PC-9 (cell line): ENCODE results near the gene MTRFR. TPM values are rescaled to one million over a fixed set of nuclear protein-coding genes. Genes with fewer than 3 reads are reported as not detected.

ENCODE experiments used
- BruUV-seq: library from RNA; stranded (reverse); fragments of 400-500 nt; replicated peaks from 2 replicates; lab custom pipeline; 2021; lab: Mats Ljungman, UMichigan
- CTCF ChIA-PET: fragments of 300-600 bp; sonication (Branson Sonifier 250); formaldehyde crosslinking; loops from one replicate; lab custom pipeline; 2022; ENCODE audit warnings: antibody characterized with exemption; lab: Charles Lee
- POLR2A ChIA-PET: fragments of 300-600 bp; sonication (Branson Sonifier 250); formaldehyde crosslinking; loops from one replicate; lab custom pipeline; 2022; ENCODE audit warnings: antibody characterized with exemption; ENCODE audit not compliant: unreplicated experiment; lab: Charles Lee
- DNase-seq, 2 experiments: peaks; one replicate each; pipeline versions ENCODE4 v3.0.0 to v3.0.0-alpha.2; 2015 to 2022; ENCODE audit warnings: mixed read lengths in 1 of 2
- H2AFZ ChIP-seq: fragments of 200-600 bp; sonication (generic); 2 replicates; pipeline ENCODE4 v1.8.1; 2017; ENCODE audit warnings: antibody characterized with exemption
- H3F3A ChIP-seq: fragments of 200-600 bp; sonication (generic); 2 replicates; pipeline ENCODE4 v1.8.1; 2017; ENCODE audit warnings: antibody characterized with exemption, mild to moderate bottlenecking, low read depth; ENCODE audit not compliant: insufficient read depth
- H3K27ac ChIP-seq: fragments of 200-600 bp; sonication (generic); 2 replicates; pipeline ENCODE4 v1.6.1; 2016; ENCODE audit warnings: mixed run types
- H3K27me3 ChIP-seq: fragments of 200-600 bp; sonication (generic); 2 replicates; pipeline ENCODE4 v1.6.1; 2016; ENCODE audit warnings: low read depth, mixed run types; ENCODE audit not compliant: insufficient read depth
- H3K36me3 ChIP-seq: fragments of 200-600 bp; sonication (generic); 2 replicates; pipeline ENCODE4 v1.6.1; 2016; ENCODE audit warnings: low read depth, mixed run types
- H3K4me1 ChIP-seq: fragments of 200-600 bp; sonication (generic); replicated peaks from 2 replicates; pipeline ENCODE4 v1.6.1; 2016; ENCODE audit warnings: mixed run types; ENCODE audit not compliant: insufficient read depth
- H3K4me2 ChIP-seq: fragments of 200-600 bp; sonication (generic); 2 replicates; pipeline ENCODE4 v1.6.1; 2017; ENCODE audit warnings: mixed run types
- H3K4me3 ChIP-seq: fragments of 200-600 bp; sonication (generic); 2 replicates; pipeline ENCODE4 v1.6.1; 2016; ENCODE audit warnings: mixed run types
- H3K79me2 ChIP-seq: fragments of 200-600 bp; sonication (generic); 2 replicates; pipeline ENCODE4 v1.6.1; 2017; ENCODE audit warnings: low read depth, mixed run types
- H3K9me2 ChIP-seq: fragments of 200-600 bp; sonication (generic); 2 replicates; pipeline ENCODE4 v1.8.1; 2017; ENCODE audit warnings: mild to moderate bottlenecking; ENCODE audit not compliant: insufficient read depth
- H3K9me3 ChIP-seq: fragments of 200-600 bp; sonication (generic); 2 replicates; pipeline ENCODE4 v1.8.1; 2016; ENCODE audit warnings: low read depth; ENCODE audit not compliant: insufficient read depth
- H4K20me1 ChIP-seq: fragments of 200-600 bp; sonication (generic); 2 replicates; pipeline ENCODE4 v1.8.1; 2017; ENCODE audit not compliant: insufficient read depth
- CTCF ChIP-seq: fragments of 200-600 bp; sonication (generic); conservative IDR thresholded peaks from 2 replicates; pipeline ENCODE4 v1.6.1; 2017; ENCODE audit warnings: mixed run types, antibody characterized with exemption, mild to moderate bottlenecking, moderate library complexity
- EZH2 ChIP-seq: fragments of 200-600 bp; sonication (generic); IDR thresholded peaks from 2 replicates; pipeline ENCODE4 v1.8.0; 2017; ENCODE audit warnings: antibody characterized with exemption, low read depth
- intact Hi-C: fragments of 100-400 bp; cut with micrococcal nuclease; formaldehyde crosslinking; loops from one replicate; pipeline ENCODE4 v1.10.0; 2022; ENCODE audit not compliant: unreplicated experiment
- total RNA-seq: library from RNA; stranded (reverse); gene quantifications from 2 replicates; pipeline ENCODE4 v1.2.3, GENCODE V29; 2021

Gene MTRFR
- total RNA-seq, 1 experiment from 2014 or later: 19.4 TPM

GRCh38 chr12:123288751-123289346, 55.6 kb downstream of the MTRFR start:
- no peaks in the 10 kb centered on the region for H3K9me2 ChIP-seq
- no peaks in the 10 kb centered on the region for H3K79me2 ChIP-seq
- peaks cover 7% of the 10 kb centered on the region; the same call in 1 of the 2 replicates for H3F3A ChIP-seq
- H4K20me1 ChIP-seq: no peaks in the 10 kb centered on the region
- ChIA-PET CTCF (no interaction called here), POLR2A (interaction anchor here (0.7 kb wide), 1 partner anchor 232 kb away, joined by 6 read pairs; no protein-coding TSS in a partner anchor)
- H3K27me3 ChIP-seq: no peaks in the 10 kb centered on the region
- TF ChIP-seq CTCF: no peak
- no peak for TF ChIP-seq EZH2
- no peak overlapping the region for H2AFZ ChIP-seq
- no peak overlapping the region for H3K4me3 ChIP-seq
- no peaks in the 10 kb centered on the region for H3K36me3 ChIP-seq
- H3K4me1 ChIP-seq: no peaks in the 10 kb centered on the region
- DNase-seq: no peak
- H3K27ac ChIP-seq: no peak overlapping the region
- intact Hi-C loops: no loop called here
- no peaks in the 10 kb centered on the region for H3K9me3 ChIP-seq
- no TSS peak for BruUV-seq
- H3K4me2 ChIP-seq: no peak overlapping the region

- CTCF ChIA-PET: no interaction called here
- BruUV-seq: no TSS peak
These were observed 56.7 kb downstream of the MTRFR start for GRCh38 chr12:123289911-123290310.

GRCh38 chr12:123293178-123293760, 60.0 kb downstream of the MTRFR start:
- H3K4me2 ChIP-seq: no peak overlapping the region
- TF ChIP-seq EZH2 (no peak), CTCF (no peak)
- H4K20me1 ChIP-seq: no peaks in the 10 kb centered on the region
- H3K36me3 ChIP-seq: peaks cover 5% of the 10 kb centered on the region
- no peak overlapping the region for H2AFZ ChIP-seq
- no peak overlapping the region for H3K27ac ChIP-seq
- BruUV-seq: no TSS peak
- no peak for DNase-seq
- POLR2A ChIA-PET: no interaction called here
- no peaks in the 10 kb centered on the region for H3K27me3 ChIP-seq
- no peak overlapping the region for H3K4me3 ChIP-seq
- no peaks in the 10 kb centered on the region for H3K79me2 ChIP-seq
- CTCF ChIA-PET: no interaction called here
- no peaks in the 10 kb centered on the region for H3K9me3 ChIP-seq
- no peaks in the 10 kb centered on the region for H3K4me1 ChIP-seq
- intact Hi-C loops: no loop called here
- H3F3A ChIP-seq: peaks cover 18% of the 10 kb centered on the region
- H3K9me2 ChIP-seq: no peaks in the 10 kb centered on the region

More at GRCh38 chr12:123289911-123290310, 56.7 kb downstream of the MTRFR start:
- Histone ChIP-seq H4K20me1 (no peaks in the 10 kb centered on the region), H3F3A (peaks cover 11% of the 10 kb centered on the region), H3K27me3 (no peaks in the 10 kb centered on the region), H3K4me2 (no peak overlapping the region), H3K27ac (no peak overlapping the region), H2AFZ (no peak overlapping the region), H3K4me3 (no peak overlapping the region), H3K9me2 (no peaks in the 10 kb centered on the region), H3K9me3 (no peaks in the 10 kb centered on the region), H3K79me2 (no peaks in the 10 kb centered on the region), H3K36me3 (no peaks in the 10 kb centered on the region), H3K4me1 (no peaks in the 10 kb centered on the region)
- intact Hi-C loops: no loop called here
- POLR2A ChIA-PET: interaction anchor here (0.6 kb wide), 1 partner anchor 116 kb away, joined by 5 read pairs; no protein-coding TSS in a partner anchor
- no peak for DNase-seq
- no peak for TF ChIP-seq CTCF
- TF ChIP-seq EZH2: no peak
